ENCODE data around the gene POGLUT2.

DNA sequence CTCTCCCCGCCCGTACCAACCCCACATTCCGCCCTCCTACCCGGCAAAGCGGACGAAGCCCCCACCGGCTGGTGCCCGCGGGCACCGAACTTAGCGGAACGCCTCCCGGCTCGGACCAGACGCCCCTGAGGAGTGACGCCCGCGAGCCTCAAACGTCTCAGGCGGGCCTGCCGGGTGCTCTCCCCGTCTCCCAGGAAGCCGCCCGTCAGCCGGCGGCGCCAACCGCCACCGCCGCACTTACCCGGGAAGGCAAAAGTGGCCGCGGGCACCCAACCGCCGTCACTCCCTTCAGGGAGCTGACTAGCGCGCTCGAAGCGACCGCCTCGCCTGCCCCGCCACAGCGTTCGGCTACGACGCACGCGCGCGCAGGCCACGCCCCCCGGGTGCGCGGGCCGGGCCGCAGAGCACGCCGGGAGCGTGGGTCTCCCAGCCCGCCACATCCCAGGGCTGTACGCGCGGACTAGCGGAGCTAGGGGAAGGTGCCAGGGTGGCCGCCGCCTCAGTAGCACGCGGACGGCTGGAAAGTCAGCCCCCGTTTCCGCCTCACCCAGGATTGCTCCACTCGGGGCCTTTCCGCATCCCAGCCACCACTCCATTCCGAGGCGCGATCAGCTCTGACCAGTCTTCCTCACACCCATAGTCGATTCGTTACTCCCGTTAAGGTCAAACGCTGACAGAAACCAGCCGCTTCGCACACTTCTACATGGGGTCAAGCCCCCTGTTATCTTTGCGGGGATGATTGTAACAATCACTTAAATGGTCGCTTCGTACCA is 25.1 kb downstream of the POGLUT2 start, which contains the start of gene TEX30:
- TF ChIP-seq FOXM1 (IDR thresholded peaks at IDR 0.05; ENCODE audit: borderline replicate concordance) (no peak), ELF4 (IDR thresholded peaks at IDR 0.05) (no peak), ARNT (IDR thresholded peaks at IDR 0.05) (no peak), LEF1 (IDR thresholded peaks at IDR 0.05; ENCODE audit: borderline replicate concordance) (no peak), BHLHE40 (IDR thresholded peaks at IDR 0.05; ENCODE audit: borderline replicate concordance) (no peak), CTBP1 (IDR thresholded peaks at IDR 0.05; ENCODE audit: borderline replicate concordance) (no peak), NFRKB (IDR thresholded peaks at IDR 0.05) (no peak), FOXA1 (IDR thresholded peaks at IDR 0.05) (no peak), L3MBTL2 (conservative IDR thresholded peaks at IDR 0.05) (peak; percentile 96), SUZ12 (IDR thresholded peaks at IDR 0.05) (no peak), SP1 (IDR thresholded peaks at IDR 0.05) (no peak), TARDBP (IDR thresholded peaks at IDR 0.05) (no peak)
- TF ChIP-seq, protein P1, sequence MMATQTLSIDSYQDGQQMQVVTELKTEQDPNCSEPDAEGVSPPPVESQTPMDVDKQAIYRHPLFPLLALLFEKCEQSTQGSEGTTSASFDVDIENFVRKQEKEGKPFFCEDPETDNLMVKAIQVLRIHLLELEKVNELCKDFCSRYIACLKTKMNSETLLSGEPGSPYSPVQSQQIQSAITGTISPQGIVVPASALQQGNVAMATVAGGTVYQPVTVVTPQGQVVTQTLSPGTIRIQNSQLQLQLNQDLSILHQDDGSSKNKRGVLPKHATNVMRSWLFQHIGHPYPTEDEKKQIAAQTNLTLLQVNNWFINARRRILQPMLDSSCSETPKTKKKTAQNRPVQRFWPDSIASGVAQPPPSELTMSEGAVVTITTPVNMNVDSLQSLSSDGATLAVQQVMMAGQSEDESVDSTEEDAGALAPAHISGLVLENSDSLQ (IDR thresholded peaks at IDR 0.05) = no peak
